Transverse colon (tissue), 3 donors: ENCODE measurements around the gene CCR4.
"Not testable (repeated sequence)": the region's sequence is repeated elsewhere in the genome, so short reads cannot be mapped to it uniquely, and the experiment has no call there.

ENCODE experiments used
- POLR2A ChIP-seq: fragments of 450-650 bp; IDR thresholded peaks from one replicate; pipeline ENCODE4 v1.6.1; 2016; ENCODE audit warnings: antibody characterized with exemption, mild to moderate bottlenecking, moderate library complexity
- TF ChIP-seq, protein P1 (sequence below), 5 experiments: fragments of 200-600 bp in 3 of 5; fragments of 450-650 bp in 2 of 5; sonication (generic) in 3 of 5; IDR thresholded peaks; 1 replicate in 2 of 5; 2 replicates in 3 of 5; pipeline ENCODE4 v1.5.1; 2016 to 2017; ENCODE audit warnings: antibody characterized with exemption in 5 of 5, inconsistent platforms in 3 of 5, mild to moderate bottlenecking in 2 of 5, moderate library complexity in 1 of 5

DNA sequence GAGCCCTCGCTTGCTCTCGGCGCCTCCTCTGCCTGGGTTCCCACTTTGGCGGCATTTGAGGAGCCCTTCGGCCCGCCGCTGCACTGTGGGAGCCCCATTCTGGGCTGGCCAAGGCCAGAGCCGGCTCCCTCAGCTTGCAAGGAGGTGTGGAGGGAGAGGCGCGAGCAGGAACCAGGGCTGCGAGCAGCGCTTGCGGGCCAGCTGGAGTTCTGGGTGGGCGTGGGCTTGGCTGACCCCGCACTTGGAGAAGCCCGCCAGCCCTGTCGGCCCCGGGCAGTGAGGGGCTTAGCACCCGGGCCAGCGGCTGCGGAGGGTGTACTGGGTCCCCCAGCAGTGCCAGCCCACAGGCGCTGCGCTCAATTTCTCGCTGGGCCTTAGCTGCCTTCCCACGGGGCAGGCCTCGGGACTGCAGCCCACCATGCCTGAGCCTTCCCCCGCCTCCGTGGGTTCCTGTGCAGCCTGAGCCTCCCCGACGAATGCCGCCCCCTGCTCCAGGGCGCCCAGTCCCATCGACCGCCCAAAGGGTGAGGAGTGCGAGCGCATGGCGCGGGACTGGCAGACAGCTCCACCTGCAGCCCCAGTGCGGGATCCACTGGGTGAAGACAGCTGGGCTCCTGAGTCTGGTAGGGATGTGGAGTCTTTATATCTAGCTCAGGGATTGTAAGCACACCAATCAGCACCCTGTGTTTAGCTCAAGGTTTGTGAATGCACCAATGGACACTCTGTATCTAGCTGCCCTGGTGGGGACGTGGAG is 11.7 kb upstream of the CCR4 start:
- TF ChIP-seq POLR2A = not testable (repeated sequence)
- TF ChIP-seq, protein P1, sequence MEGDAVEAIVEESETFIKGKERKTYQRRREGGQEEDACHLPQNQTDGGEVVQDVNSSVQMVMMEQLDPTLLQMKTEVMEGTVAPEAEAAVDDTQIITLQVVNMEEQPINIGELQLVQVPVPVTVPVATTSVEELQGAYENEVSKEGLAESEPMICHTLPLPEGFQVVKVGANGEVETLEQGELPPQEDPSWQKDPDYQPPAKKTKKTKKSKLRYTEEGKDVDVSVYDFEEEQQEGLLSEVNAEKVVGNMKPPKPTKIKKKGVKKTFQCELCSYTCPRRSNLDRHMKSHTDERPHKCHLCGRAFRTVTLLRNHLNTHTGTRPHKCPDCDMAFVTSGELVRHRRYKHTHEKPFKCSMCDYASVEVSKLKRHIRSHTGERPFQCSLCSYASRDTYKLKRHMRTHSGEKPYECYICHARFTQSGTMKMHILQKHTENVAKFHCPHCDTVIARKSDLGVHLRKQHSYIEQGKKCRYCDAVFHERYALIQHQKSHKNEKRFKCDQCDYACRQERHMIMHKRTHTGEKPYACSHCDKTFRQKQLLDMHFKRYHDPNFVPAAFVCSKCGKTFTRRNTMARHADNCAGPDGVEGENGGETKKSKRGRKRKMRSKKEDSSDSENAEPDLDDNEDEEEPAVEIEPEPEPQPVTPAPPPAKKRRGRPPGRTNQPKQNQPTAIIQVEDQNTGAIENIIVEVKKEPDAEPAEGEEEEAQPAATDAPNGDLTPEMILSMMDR (IDR thresholded peaks at IDR 0.05) = not testable (repeated sequence)
